HS-27A (cell line): ENCODE measurements around the gene UBE2O.

Source experiments
- DNase-seq: peaks from one replicate; pipeline ENCODE4 v3.0.0-alpha.2; 2012; ENCODE audit warnings: low read depth, missing footprints

Gene UBE2O

GRCh38 chr17:76466775-76467130 is 13.8 kb upstream of the UBE2O start:
- no peak for DNase-seq

GRCh38 chr17:76462556-76463290 is 9.8 kb upstream of the UBE2O start:
- DNase-seq: no peak

GRCh38 chr17:76461765-76462555 is 9.0 kb upstream of the UBE2O start:
- no peak for DNase-seq

- DNase-seq: no peak
Measured at GRCh38 chr17:76459674-76460073, 6.7 kb upstream of the UBE2O start.

- no peak for DNase-seq
Measured at GRCh38 chr17:76458580-76459490, 5.9 kb upstream of the UBE2O start.

- DNase-seq: no peak
Measured at GRCh38 chr17:76453431-76453743, 435 bp upstream of the UBE2O start.

GRCh38 chr17:76452127-76452659 is 759 bp downstream of the UBE2O start:
- DNase-seq: no peak

GRCh38 chr17:76451506-76451905 is 1.4 kb downstream of the UBE2O start:
- DNase-seq: no peak

GRCh38 chr17:76449126-76449525 is 3.8 kb downstream of the UBE2O start:
- no peak for DNase-seq

GRCh38 chr17:76447931-76448652 is 4.9 kb downstream of the UBE2O start:
- no peak for DNase-seq

- peak; percentile 24 for DNase-seq
Measured at GRCh38 chr17:76446449-76447231, 6.3 kb downstream of the UBE2O start.

GRCh38 chr17:76445697-76446448 is 7.1 kb downstream of the UBE2O start:
- no peak for DNase-seq

- no peak for DNase-seq
Measured at GRCh38 chr17:76444518-76445311, 8.2 kb downstream of the UBE2O start.

- no peak for DNase-seq
Measured at GRCh38 chr17:76442341-76443338, 10.3 kb downstream of the UBE2O start.

GRCh38 chr17:76441686-76442340 is 11.1 kb downstream of the UBE2O start:
- no peak for DNase-seq

GRCh38 chr17:76440751-76441362 is 12.1 kb downstream of the UBE2O start:
- DNase-seq: no peak

- DNase-seq: no peak
Measured at GRCh38 chr17:76439314-76439928, 13.5 kb downstream of the UBE2O start.
